HEK293 (cell line): ENCODE measurements around the gene LCTL.
A peak's percentile ranks its signal among the peaks of the same experiment; 100 is the strongest.

Experiments
- CTCF ChIA-PET: fragments of 350-600 bp; formaldehyde crosslinking; extraction: SDS; loops from one replicate; lab custom pipeline; 2021; ENCODE audit warnings: antibody characterized with exemption; lab: Yijun Ruan, JAX
- POLR2A ChIA-PET: fragments of 300-600 bp; formaldehyde crosslinking; extraction: SDS; loops from one replicate; lab custom pipeline; 2020; ENCODE audit warnings: antibody characterized with exemption, inconsistent platforms; lab: Yijun Ruan, JAX
- H3K27ac ChIP-seq: fragments of 200-500 bp; sonication (Bioruptor generic); 2 replicates; pipeline ENCODE4 v1.5.1; 2014; ENCODE audit warnings: low read depth, low read length, control low read depth, inconsistent platforms; ENCODE audit errors: extremely low read depth
- H3K36me3 ChIP-seq, 2 experiments: fragments of 200-500 bp in 1 of 2; sonication (Bioruptor generic) in 1 of 2; 1 replicate in 1 of 2; 2 replicates in 1 of 2; pipeline ENCODE4 v1.5.1; 2014 to 2017; ENCODE audit warnings: inconsistent platforms in 2 of 2, low read length in 2 of 2; ENCODE audit not compliant: control insufficient read depth in 2 of 2, insufficient read depth in 1 of 2
- H3K4me1 ChIP-seq: fragments of 200-500 bp; sonication (Bioruptor generic); 2 replicates; pipeline ENCODE4 v1.5.1; 2014; ENCODE audit warnings: mild to moderate bottlenecking, low read length, inconsistent platforms; ENCODE audit not compliant: control insufficient read depth, insufficient read depth
- H3K4me3 ChIP-seq: 2 replicates; pipeline ENCODE4 v1.5.1; 2011; ENCODE audit warnings: low read depth, mild to moderate bottlenecking, control low read depth, low read length, moderate library complexity
- H3K9me3 ChIP-seq: fragments of 200-500 bp; sonication (Bioruptor generic); 2 replicates; pipeline ENCODE4 v1.5.1; 2014; ENCODE audit warnings: low read depth, low read length, inconsistent platforms; ENCODE audit not compliant: control insufficient read depth, insufficient read depth
- BCL11B ChIP-seq: fragments of 450-650 bp; formaldehyde crosslinking; IDR thresholded peaks from 2 replicates; pipeline ENCODE4 v1.5.1; 2016; ENCODE audit warnings: low read depth, missing biosample characterization, missing genetic modification characterization
- CTCF ChIP-seq: fragments of 450-650 bp; formaldehyde crosslinking; IDR thresholded peaks from 2 replicates; pipeline ENCODE4 v1.5.1; 2016; ENCODE audit warnings: missing biosample characterization, missing genetic modification characterization
- ELK4 ChIP-seq: IDR thresholded peaks from 2 replicates; pipeline ENCODE4 v1.6.1; 2011; ENCODE audit warnings: mild to moderate bottlenecking, low read depth, low read length, borderline replicate concordance
- FEZF1 ChIP-seq: fragments of 450-650 bp; formaldehyde crosslinking; IDR thresholded peaks from 2 replicates; pipeline ENCODE4 v1.5.1; 2016; ENCODE audit warnings: missing biosample characterization, missing genetic modification characterization
- GLI4 ChIP-seq: fragments of 450-650 bp; formaldehyde crosslinking; IDR thresholded peaks from 2 replicates; pipeline ENCODE4 v1.5.1; 2016; ENCODE audit warnings: missing biosample characterization, missing genetic modification characterization
- IKZF3 ChIP-seq: fragments of 450-650 bp; IDR thresholded peaks from 2 replicates; pipeline ENCODE4 v1.5.0; 2018; ENCODE audit warnings: missing biosample characterization, mild to moderate bottlenecking, missing genetic modification characterization, moderate library complexity
- MYNN ChIP-seq: fragments of 450-650 bp; formaldehyde crosslinking; IDR thresholded peaks from 2 replicates; pipeline ENCODE4 v1.5.1; 2016; ENCODE audit warnings: missing biosample characterization, missing genetic modification characterization, borderline replicate concordance
- MZF1 ChIP-seq: fragments of 450-650 bp; formaldehyde crosslinking; IDR thresholded peaks from 2 replicates; pipeline ENCODE4 v1.5.1; 2017; ENCODE audit warnings: missing biosample characterization, missing genetic modification characterization, borderline replicate concordance
- PRDM1 ChIP-seq: fragments of 450-650 bp; formaldehyde crosslinking; IDR thresholded peaks from 2 replicates; pipeline ENCODE4; 2016; ENCODE audit warnings: missing biosample characterization, missing genetic modification characterization
- SP7 ChIP-seq: fragments of 450-650 bp; formaldehyde crosslinking; IDR thresholded peaks from 2 replicates; pipeline ENCODE4 v1.5.1; 2016; ENCODE audit warnings: missing biosample characterization, missing genetic modification characterization
- ZBTB11 ChIP-seq: fragments of 450-650 bp; formaldehyde crosslinking; conservative IDR thresholded peaks from 2 replicates; pipeline ENCODE4 v1.5.1; 2016; ENCODE audit warnings: low read depth, missing biosample characterization, missing genetic modification characterization
- ZFP3 ChIP-seq: fragments of 450-650 bp; formaldehyde crosslinking; IDR thresholded peaks from 2 replicates; pipeline ENCODE4 v1.5.1; 2016; ENCODE audit warnings: low read depth, missing biosample characterization, missing genetic modification characterization
- ZFP37 ChIP-seq: fragments of 450-650 bp; formaldehyde crosslinking; IDR thresholded peaks from 2 replicates; pipeline ENCODE4 v1.5.1; 2016; ENCODE audit warnings: missing biosample characterization, missing genetic modification characterization
- ZNF132 ChIP-seq: fragments of 450-650 bp; formaldehyde crosslinking; IDR thresholded peaks from 2 replicates; pipeline ENCODE4 v1.5.1; 2017; ENCODE audit warnings: missing biosample characterization, missing genetic modification characterization, borderline replicate concordance
- ZNF138 ChIP-seq: fragments of 450-650 bp; formaldehyde crosslinking; IDR thresholded peaks from 2 replicates; pipeline ENCODE4 v1.5.1; 2016; ENCODE audit warnings: missing biosample characterization, missing genetic modification characterization, borderline replicate concordance
- ZNF221 ChIP-seq: fragments of 450-650 bp; formaldehyde crosslinking; IDR thresholded peaks from 2 replicates; pipeline ENCODE4 v1.5.1; 2017; ENCODE audit warnings: missing biosample characterization, missing genetic modification characterization, borderline replicate concordance
- ZNF266 ChIP-seq: fragments of 450-650 bp; formaldehyde crosslinking; IDR thresholded peaks from 2 replicates; pipeline ENCODE4 v1.5.1; 2016; ENCODE audit warnings: missing biosample characterization, missing genetic modification characterization, low read depth
- ZNF423 ChIP-seq: fragments of 450-650 bp; formaldehyde crosslinking; IDR thresholded peaks from 2 replicates; pipeline ENCODE4 v1.5.1; 2016; ENCODE audit warnings: missing biosample characterization, missing genetic modification characterization
- ZNF433 ChIP-seq: fragments of 450-650 bp; formaldehyde crosslinking; IDR thresholded peaks from 2 replicates; pipeline ENCODE4 v1.5.1; 2016; ENCODE audit warnings: missing biosample characterization, missing genetic modification characterization, low read depth
- ZNF521 ChIP-seq: fragments of 450-650 bp; formaldehyde crosslinking; IDR thresholded peaks from 2 replicates; pipeline ENCODE4 v1.5.1; 2017; ENCODE audit warnings: missing biosample characterization, mild to moderate bottlenecking, missing genetic modification characterization
- ZNF549 ChIP-seq: fragments of 450-650 bp; IDR thresholded peaks from 2 replicates; pipeline ENCODE4 v1.5.1; 2018; ENCODE audit warnings: missing biosample characterization, missing genetic modification characterization, mild to moderate bottlenecking, inconsistent platforms, moderate library complexity
- ZNF585B ChIP-seq: fragments of 450-650 bp; formaldehyde crosslinking; IDR thresholded peaks from 2 replicates; pipeline ENCODE4 v1.5.1; 2016; ENCODE audit warnings: missing biosample characterization, missing genetic modification characterization
- ZNF610 ChIP-seq: fragments of 450-650 bp; formaldehyde crosslinking; IDR thresholded peaks from 2 replicates; pipeline ENCODE4 v1.5.1; 2016; ENCODE audit warnings: missing biosample characterization, missing genetic modification characterization, borderline replicate concordance
- ZNF792 ChIP-seq: fragments of 450-650 bp; formaldehyde crosslinking; IDR thresholded peaks from 2 replicates; pipeline ENCODE4 v1.5.1; 2016; ENCODE audit warnings: missing biosample characterization, missing genetic modification characterization
- ZSCAN16 ChIP-seq: fragments of 450-650 bp; formaldehyde crosslinking; IDR thresholded peaks from 2 replicates; pipeline ENCODE4 v1.5.1; 2016; ENCODE audit warnings: missing biosample characterization, missing genetic modification characterization
- TF ChIP-seq, protein P1 (sequence below): fragments of 450-650 bp; formaldehyde crosslinking; IDR thresholded peaks from 2 replicates; pipeline ENCODE4 v1.5.1; 2017; ENCODE audit warnings: missing biosample characterization, missing genetic modification characterization

The LCTL gene

DNA sequence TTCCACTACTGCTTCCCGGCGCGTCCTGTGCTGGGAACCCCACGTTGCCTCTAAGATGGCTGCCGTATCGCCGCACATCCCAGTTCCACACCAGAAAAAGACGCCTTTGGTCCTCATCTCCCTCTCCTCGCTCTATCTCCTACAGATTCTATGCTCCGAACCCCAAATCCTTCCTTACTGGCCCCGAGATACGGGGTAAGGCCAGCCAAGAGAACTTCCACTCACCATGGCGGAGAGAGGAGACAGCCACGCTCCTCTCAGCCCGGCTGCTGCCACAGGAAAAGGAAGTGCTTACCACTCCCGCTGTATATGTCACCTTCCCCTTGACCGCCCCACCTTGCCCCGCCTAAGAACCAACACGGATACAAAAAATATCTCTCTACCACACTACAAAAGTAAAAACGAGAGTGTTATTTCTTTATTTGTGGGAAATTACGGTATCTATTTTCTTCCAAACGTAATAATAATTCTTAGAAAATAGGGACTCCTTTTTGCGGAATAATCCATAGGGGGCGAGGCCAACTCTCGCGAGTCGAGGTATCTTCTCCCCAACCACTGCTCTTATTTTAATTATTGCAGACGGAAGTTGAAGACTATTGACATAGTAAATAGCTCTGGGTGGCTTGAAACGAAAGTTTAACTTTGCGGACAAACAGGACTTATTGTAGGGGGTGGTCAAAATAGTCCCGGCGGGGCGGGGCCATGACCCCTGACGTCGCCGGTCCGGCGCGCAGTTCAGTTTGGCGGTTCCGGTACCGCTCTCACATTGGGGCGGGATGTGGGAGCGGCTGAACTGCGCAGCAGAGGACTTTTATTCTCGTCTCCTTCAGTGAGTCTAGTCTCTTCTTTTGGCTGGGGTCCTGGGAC lies 61.0 kb downstream of the LCTL start, which contains the start of the genes RPL4 and ZWILCH (continued):
- TF ChIP-seq ZNF266 (tag by site-specific recombination) (no peak), PRDM1 (tag by site-specific recombination) (no peak), CTCF (peak; percentile 20; the same call in 1 of the 2 replicates), GLI4 (tag by site-specific recombination) (0 out of 2 replicates have a peak, but pooled peaks have one; percentile 21), MYNN (tag by site-specific recombination) (peak; percentile 97), ZNF221 (tag by site-specific recombination) (no peak), FEZF1 (tag by site-specific recombination) (peak; percentile 62), ZNF792 (tag by site-specific recombination) (0 out of 2 replicates have a peak, but pooled peaks have one; percentile 11), ZNF423 (tag by site-specific recombination) (no peak), MZF1 (tag by site-specific recombination) (peak; percentile 61; the same call in 1 of the 2 replicates), ZNF610 (peak; percentile 88), ZNF138 (tag by site-specific recombination) (no peak), SP7 (peak; percentile 91)

- H3K27ac ChIP-seq = peak overlapping the region; percentile 86
- ChIA-PET CTCF (interaction anchor here (0.7 to 1.1 kb wide), 2 partner anchors 114 to 379 kb away, joined by 3 read pairs; no protein-coding TSS in a partner anchor), POLR2A (interaction anchor here (0.9 to 1.5 kb wide), 3 partner anchors 9 to 198 kb away, joined by 3 to 4 read pairs (median 3); partner anchors contain the start of genes MAP2K1 and SMAD6)
- peak overlapping the region; percentile 76 for H3K4me3 ChIP-seq
- H3K4me1 ChIP-seq = peaks cover 5% of the 10 kb centered on the region; the same call in 1 of the 2 replicates
- no peaks in the 10 kb centered on the region for H3K9me3 ChIP-seq
- H3K36me3 ChIP-seq = peaks cover 42 to 57% of the 10 kb centered on the region in 2 experiments
- TF ChIP-seq ZNF132 (tag by site-specific recombination) (no peak), BCL11B (tag by site-specific recombination) (no peak), ZNF549 (tag by site-specific recombination) (no peak), ZNF521 (no peak), ZFP37 (tag by site-specific recombination) (no peak), ELK4 (no peak), ZFP3 (tag by site-specific recombination) (no peak), IKZF3 (tag by site-specific recombination) (no peak), ZSCAN16 (peak; percentile 46; the same call in 1 of the 2 replicates), ZNF585B (tag by site-specific recombination) (no peak), ZNF433 (0 out of 2 replicates have a peak, but pooled peaks have one; percentile 12), ZBTB11 (0 out of 2 replicates have a peak, but pooled peaks have one; percentile 2)
- TF ChIP-seq, protein P1, sequence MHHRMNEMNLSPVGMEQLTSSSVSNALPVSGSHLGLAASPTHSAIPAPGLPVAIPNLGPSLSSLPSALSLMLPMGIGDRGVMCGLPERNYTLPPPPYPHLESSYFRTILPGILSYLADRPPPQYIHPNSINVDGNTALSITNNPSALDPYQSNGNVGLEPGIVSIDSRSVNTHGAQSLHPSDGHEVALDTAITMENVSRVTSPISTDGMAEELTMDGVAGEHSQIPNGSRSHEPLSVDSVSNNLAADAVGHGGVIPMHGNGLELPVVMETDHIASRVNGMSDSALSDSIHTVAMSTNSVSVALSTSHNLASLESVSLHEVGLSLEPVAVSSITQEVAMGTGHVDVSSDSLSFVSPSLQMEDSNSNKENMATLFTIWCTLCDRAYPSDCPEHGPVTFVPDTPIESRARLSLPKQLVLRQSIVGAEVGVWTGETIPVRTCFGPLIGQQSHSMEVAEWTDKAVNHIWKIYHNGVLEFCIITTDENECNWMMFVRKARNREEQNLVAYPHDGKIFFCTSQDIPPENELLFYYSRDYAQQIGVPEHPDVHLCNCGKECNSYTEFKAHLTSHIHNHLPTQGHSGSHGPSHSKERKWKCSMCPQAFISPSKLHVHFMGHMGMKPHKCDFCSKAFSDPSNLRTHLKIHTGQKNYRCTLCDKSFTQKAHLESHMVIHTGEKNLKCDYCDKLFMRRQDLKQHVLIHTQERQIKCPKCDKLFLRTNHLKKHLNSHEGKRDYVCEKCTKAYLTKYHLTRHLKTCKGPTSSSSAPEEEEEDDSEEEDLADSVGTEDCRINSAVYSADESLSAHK (tag by site-specific recombination) = no peak
Measured at GRCh38 chr15:66503780-66504562, 61.8 kb downstream of the LCTL start.
